ENCODE measurements around the gene NCKAP5L. TPM values are rescaled to one million over a fixed set of nuclear protein-coding genes. Genes with fewer than 3 reads are reported as not detected.

NCKAP5L gene
- total RNA-seq, 1 donor from 2014 or later = 63.0 TPM

- peak; percentile 33 for DNase-seq (ENCODE audit: extremely low read depth, low read depth, low spot score)
Measured at GRCh38 chr12:49741882-49742620, 86.2 kb downstream of the NCKAP5L start.

Other genes starting within 250 kb of the NCKAP5L start
- gene FAM186B, start 222.8 kb downstream of the NCKAP5L start, total RNA-seq = 0.05 and 0.12 TPM in 2 replicates
- gene PRPF40B, start 204.9 kb downstream of the NCKAP5L start, total RNA-seq = 6.3 and 20.5 TPM in 2 replicates
- 86.0 and 148 TPM in 2 replicates for gene FMNL3, start 121.0 kb downstream of the NCKAP5L start, total RNA-seq
- 379 and 388 TPM in 2 replicates for gene TMBIM6, start 86.9 kb downstream of the NCKAP5L start, total RNA-seq
- gene BCDIN3D, start 14.7 kb upstream of the NCKAP5L start, total RNA-seq = 1.1 and 3.8 TPM in 2 replicates
- not detected in 2 replicates for gene FAIM2, start 75.5 kb upstream of the NCKAP5L start, total RNA-seq
- not detected in 2 replicates for gene AQP2, start 122.3 kb upstream of the NCKAP5L start, total RNA-seq
- not detected in 2 replicates for gene AQP5, start 133.5 kb upstream of the NCKAP5L start, total RNA-seq
- gene AQP6, start 144.5 kb upstream of the NCKAP5L start, total RNA-seq = not detected in 2 replicates
- gene RACGAP1, start 197.1 kb upstream of the NCKAP5L start, total RNA-seq = 10.2 and 15.7 TPM in 2 replicates
- gene ASIC1, start 229.2 kb upstream of the NCKAP5L start, total RNA-seq = 2.5 TPM in 2 replicates

Measured in glomerular endothelial cell (primary cell).